GM19099 (cell line): ENCODE measurements around the gene NEURL2.

ENCODE experiments used
- POLR2A ChIP-seq: IDR thresholded peaks from 3 replicates; pipeline ENCODE4 v1.6.1; 2011; ENCODE audit warnings: low read depth; ENCODE audit not compliant: insufficient read length; ENCODE audit errors: extremely low read depth

NEURL2 gene

GRCh38 chr20:45910670-45911485 is 19.9 kb upstream of the NEURL2 start:
- peak; percentile 68 for TF ChIP-seq POLR2A

GRCh38 chr20:45909817-45910669 is 19.0 kb upstream of the NEURL2 start:
- no peak for TF ChIP-seq POLR2A

- TF ChIP-seq POLR2A: no peak
These were observed 18.4 kb upstream of the NEURL2 start for GRCh38 chr20:45909336-45909808.

- no peak for TF ChIP-seq POLR2A
These were observed 17.1 kb upstream of the NEURL2 start for GRCh38 chr20:45908084-45908483.

- no peak for TF ChIP-seq POLR2A
These were observed 16.4 kb upstream of the NEURL2 start for GRCh38 chr20:45907219-45907948.

GRCh38 chr20:45905505-45906079 is 14.6 kb upstream of the NEURL2 start:
- TF ChIP-seq POLR2A: no peak

- no peak for TF ChIP-seq POLR2A
These were observed 13.8 kb upstream of the NEURL2 start for GRCh38 chr20:45904583-45905504.

GRCh38 chr20:45902199-45902701 is 11.2 kb upstream of the NEURL2 start:
- TF ChIP-seq POLR2A: no peak

GRCh38 chr20:45899046-45899835 is 8.2 kb upstream of the NEURL2 start:
- TF ChIP-seq POLR2A: no peak

- no peak for TF ChIP-seq POLR2A
These were observed 7.3 kb upstream of the NEURL2 start for GRCh38 chr20:45898285-45898684.

- TF ChIP-seq POLR2A: no peak
These were observed 6.7 kb upstream of the NEURL2 start for GRCh38 chr20:45897692-45898091.

- no peak for TF ChIP-seq POLR2A
These were observed 6.3 kb upstream of the NEURL2 start for GRCh38 chr20:45897289-45897688.
